ENCODE results near the gene UGGT2. TPM values are rescaled to one million over a fixed set of nuclear protein-coding genes. Genes with fewer than 3 reads are reported as not detected.

Gene UGGT2
- total and polyA plus RNA-seq, 9 of the 15 experiments (the other 6 are each of a cell fraction or from before 2014, with no cell fraction given) = 3.5 to 24.5 (median 18.3) TPM

DNA sequence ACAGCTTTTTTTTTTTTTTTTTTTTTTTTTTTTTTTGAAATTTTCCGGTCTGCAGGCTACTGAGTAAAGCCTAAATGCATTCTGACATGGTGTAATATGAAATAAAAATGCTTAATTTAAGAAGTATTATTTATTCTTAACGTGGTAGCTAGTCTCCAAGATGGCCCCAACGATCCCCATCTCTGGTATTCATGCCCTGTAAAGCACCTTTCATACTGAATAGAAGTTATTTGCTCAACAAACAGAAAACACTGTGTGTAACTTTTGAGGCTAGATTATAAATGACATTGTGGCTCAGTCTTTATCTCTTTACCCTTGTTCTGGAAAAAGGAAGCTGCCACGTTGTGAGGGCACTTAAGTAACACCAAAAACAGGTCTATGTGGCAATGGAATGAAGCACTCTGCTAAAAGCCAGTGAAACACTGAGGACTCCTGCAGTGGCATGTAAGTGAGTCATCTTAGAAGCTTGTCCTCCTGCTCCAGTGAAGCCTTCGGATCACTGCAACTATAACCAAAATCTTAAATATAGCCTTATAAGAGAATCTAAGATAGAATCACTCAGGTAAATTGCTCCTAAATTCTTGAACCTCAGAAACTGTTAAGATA, 128.7 kb downstream of the UGGT2 start (continued):
- no peak for TF ChIP-seq CSDE1 (IDR thresholded peaks at IDR 0.05)
- TF ChIP-seq, protein P1, sequence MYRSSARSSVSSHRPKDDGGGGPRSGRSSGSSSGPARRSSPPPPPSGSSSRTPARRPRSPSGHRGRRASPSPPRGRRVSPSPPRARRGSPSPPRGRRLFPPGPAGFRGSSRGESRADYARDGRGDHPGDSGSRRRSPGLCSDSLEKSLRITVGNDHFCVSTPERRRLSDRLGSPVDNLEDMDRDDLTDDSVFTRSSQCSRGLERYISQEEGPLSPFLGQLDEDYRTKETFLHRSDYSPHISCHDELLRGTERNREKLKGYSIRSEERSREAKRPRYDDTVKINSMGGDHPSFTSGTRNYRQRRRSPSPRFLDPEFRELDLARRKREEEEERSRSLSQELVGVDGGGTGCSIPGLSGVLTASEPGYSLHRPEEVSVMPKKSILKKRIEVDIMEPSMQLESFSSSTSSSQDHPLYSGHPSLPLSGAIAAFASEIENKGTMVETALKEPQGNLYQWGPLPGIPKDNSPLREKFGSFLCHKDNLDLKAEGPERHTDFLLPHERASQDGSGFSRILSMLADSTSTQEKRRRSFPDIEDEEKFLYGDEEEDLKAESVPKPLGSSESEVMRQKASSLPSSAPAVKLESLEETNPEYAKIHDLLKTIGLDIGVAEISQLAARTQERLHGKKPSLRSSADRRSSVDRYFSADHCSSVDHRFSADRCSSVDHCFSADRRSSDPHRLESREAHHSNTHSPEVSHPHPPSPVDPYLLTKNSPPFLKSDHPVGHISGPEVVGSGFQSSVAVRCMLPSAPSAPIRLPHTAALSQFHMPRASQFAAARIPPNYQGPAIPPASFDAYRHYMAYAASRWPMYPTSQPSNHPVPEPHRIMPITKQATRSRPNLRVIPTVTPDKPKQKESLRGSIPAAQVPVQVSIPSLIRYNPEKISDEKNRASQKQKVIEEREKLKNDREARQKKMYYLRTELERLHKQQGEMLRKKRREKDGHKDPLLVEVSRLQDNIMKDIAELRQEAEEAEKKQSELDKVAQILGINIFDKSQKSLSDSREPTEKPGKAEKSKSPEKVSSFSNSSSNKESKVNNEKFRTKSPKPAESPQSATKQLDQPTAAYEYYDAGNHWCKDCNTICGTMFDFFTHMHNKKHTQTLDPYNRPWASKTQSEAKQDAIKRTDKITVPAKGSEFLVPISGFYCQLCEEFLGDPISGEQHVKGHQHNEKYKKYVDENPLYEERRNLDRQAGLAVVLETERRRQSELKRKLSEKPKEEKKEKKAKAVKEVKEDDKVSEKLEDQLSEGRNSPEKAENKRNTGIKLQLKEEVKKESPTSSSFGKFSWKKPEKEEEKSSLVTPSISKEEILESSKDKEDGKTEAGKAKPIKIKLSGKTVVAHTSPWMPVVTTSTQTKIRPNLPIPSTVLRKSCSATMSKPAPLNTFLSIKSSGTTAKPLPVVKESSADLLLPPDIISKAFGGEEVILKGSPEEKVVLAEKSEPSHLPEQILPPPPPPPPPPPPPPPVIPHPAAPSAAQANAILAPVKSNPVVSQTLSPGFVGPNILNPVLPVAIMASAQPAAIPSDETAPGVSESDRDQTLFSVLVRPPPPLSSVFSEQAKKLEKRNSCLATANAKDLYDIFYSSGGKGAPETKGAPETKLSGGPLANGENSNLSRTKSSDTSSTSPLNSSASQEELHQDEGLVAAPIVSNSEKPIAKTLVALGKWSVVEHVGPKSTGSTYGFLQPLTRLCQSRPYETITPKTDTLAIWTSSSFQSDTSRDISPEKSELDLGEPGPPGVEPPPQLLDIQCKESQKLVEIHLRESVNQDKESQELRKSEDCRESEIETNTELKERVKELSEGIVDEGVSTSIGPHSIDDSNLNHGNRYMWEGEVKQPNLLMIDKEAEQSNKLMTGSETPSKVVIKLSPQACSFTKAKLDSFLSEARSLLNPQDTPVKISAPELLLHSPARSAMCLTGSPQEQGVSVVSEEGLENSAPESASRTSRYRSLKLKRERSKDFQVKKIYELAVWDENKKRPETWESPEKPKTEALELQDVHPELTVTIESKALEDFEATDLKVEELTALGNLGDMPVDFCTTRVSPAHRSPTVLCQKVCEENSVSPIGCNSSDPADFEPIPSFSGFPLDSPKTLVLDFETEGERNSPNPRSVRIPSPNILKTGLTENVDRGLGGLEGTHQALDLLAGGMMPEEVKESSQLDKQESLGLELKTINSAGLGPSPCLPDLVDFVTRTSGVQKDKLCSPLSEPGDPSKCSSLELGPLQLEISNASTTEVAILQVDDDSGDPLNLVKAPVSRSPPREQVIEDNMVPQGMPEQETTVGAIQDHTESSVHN (IDR thresholded peaks at IDR 0.05; ENCODE audit: borderline replicate concordance in 1 of 2, low read depth in 1 of 2) = no peak
- no peak for TF ChIP-seq CBFA2T3 (IDR thresholded peaks at IDR 0.05)
- TF ChIP-seq TAF1 (IDR thresholded peaks at IDR 0.05; ENCODE audit: control insufficient read depth, extremely low read depth, insufficient read depth, low read length, severe bottlenecking) = no peak
- TF ChIP-seq FOS (IDR thresholded peaks at IDR 0.05; ENCODE audit: extremely low read depth, insufficient read length) = no peak
